Activated CD4-positive, alpha-beta T cell treated with anti-CD3 and anti-CD28 coated beads for 24 hours (primary cell): ENCODE data around the gene HLA-DOA.

Experiments
- DNase-seq, 2 donors: peaks; one replicate each; pipeline ENCODE4 v3.0.0-alpha.2; 2020; ENCODE audit warnings: low read depth in 2 of 2

Gene HLA-DOA

GRCh38 chr6:33008944-33009861 is at the start of gene HLA-DOA:
Gene HLA-DOA, minus strand, starts transcription at chr6:33009591.
- DNase-seq, result no peak

GRCh38 chr6:33057222-33058150 is 48.1 kb upstream of the HLA-DOA start:
- DNase-seq, result no peak

GRCh38 chr6:33053230-33053629 is 43.8 kb upstream of the HLA-DOA start:
- DNase-seq, result no peak

- DNase-seq, result no peak
These were observed 43.2 kb upstream of the HLA-DOA start for GRCh38 chr6:33052627-33053026.

- DNase-seq, result no peak
These were observed 40.8 kb upstream of the HLA-DOA start for GRCh38 chr6:33050014-33050810.

GRCh38 chr6:33049323-33050013 is 40.1 kb upstream of the HLA-DOA start:
- no peak for DNase-seq

- DNase-seq, result no peak
These were observed 30.8 kb upstream of the HLA-DOA start for GRCh38 chr6:33040157-33040556.

GRCh38 chr6:33036535-33036934 is 27.1 kb upstream of the HLA-DOA start:
- DNase-seq, result no peak

- DNase-seq, result no peak
These were observed 25.2 kb upstream of the HLA-DOA start for GRCh38 chr6:33034554-33034953.

GRCh38 chr6:33030245-33030644 is 20.9 kb upstream of the HLA-DOA start:
- no peak for DNase-seq

GRCh38 chr6:33029328-33030184 is 20.2 kb upstream of the HLA-DOA start:
- no peak for DNase-seq

- no peak for DNase-seq
These were observed 18.9 kb upstream of the HLA-DOA start for GRCh38 chr6:33028220-33028849.

- no peak for DNase-seq
These were observed 15.1 kb upstream of the HLA-DOA start for GRCh38 chr6:33024521-33024920.

- no peak for DNase-seq
These were observed 14.1 kb upstream of the HLA-DOA start for GRCh38 chr6:33023536-33023935.

- no peak for DNase-seq
These were observed 12.5 kb upstream of the HLA-DOA start for GRCh38 chr6:33021917-33022316.

GRCh38 chr6:33019372-33019771 is 10.0 kb upstream of the HLA-DOA start:
- DNase-seq, result no peak

GRCh38 chr6:33018904-33019303 is 9.5 kb upstream of the HLA-DOA start:
- no peak for DNase-seq

GRCh38 chr6:33018418-33018817 is 9.0 kb upstream of the HLA-DOA start:
- no peak for DNase-seq

GRCh38 chr6:33017694-33018353 is 8.4 kb upstream of the HLA-DOA start:
- no peak for DNase-seq
